K562 (cell line): Measurements from ENCODE around the gene GNPTAB. TPM values are rescaled to one million over a fixed set of nuclear protein-coding genes. Genes with fewer than 3 reads are reported as not detected.

Experiments used
- ATF1 ChIP-seq, 2 experiments: fragments of 450-650 bp in 1 of 2; IDR thresholded peaks; 2 replicates each; pipeline ENCODE4 v1.6.1; 2016; ENCODE audit warnings: missing compliant biosample characterization in 1 of 2, missing genetic modification characterization in 1 of 2
- HMGN3 ChIP-seq: IDR thresholded peaks from 2 replicates; pipeline ENCODE4 v1.6.1; 2011; ENCODE audit warnings: borderline replicate concordance, low read depth, mild to moderate bottlenecking, mixed read lengths, low read length; ENCODE audit not compliant: insufficient read length; ENCODE audit errors: extremely low read depth
- KLF1 ChIP-seq: fragments of 450-650 bp; IDR thresholded peaks from 2 replicates; pipeline ENCODE4 v1.6.1; 2016; ENCODE audit warnings: missing genetic modification characterization, missing compliant biosample characterization
- LEF1 ChIP-seq: fragments of 450-650 bp; IDR thresholded peaks from 2 replicates; pipeline ENCODE4 v1.6.1; 2016; ENCODE audit warnings: mild to moderate bottlenecking
- MYC ChIP-seq, 2 experiments: fragments of 250-450 bp in 1 of 2; sonication (Bioruptor Pico) in 1 of 2; IDR thresholded peaks; 2 replicates each; pipeline versions ENCODE4 v1.5.1 to v1.6.1; 2012 to 2021; ENCODE audit warnings: low read depth in 2 of 2, borderline replicate concordance in 1 of 2, improper control_type of control experiment in 1 of 2, low read length in 1 of 2, mild to moderate bottlenecking in 1 of 2, moderate library complexity in 1 of 2
- NFE2L1 ChIP-seq: fragments of 450-650 bp; IDR thresholded peaks from 2 replicates; pipeline ENCODE4 v1.6.1; 2016; ENCODE audit warnings: missing genetic modification characterization, low read depth, mild to moderate bottlenecking, missing compliant biosample characterization, moderate library complexity, borderline replicate concordance
- NR2C1 ChIP-seq, 2 experiments: fragments of 450-650 bp; IDR thresholded peaks; 2 replicates each; pipeline ENCODE4 v1.6.1; 2017; ENCODE audit warnings: mild to moderate bottlenecking in 2 of 2, antibody characterized with exemption in 1 of 2, inconsistent platforms in 1 of 2, missing compliant biosample characterization in 1 of 2, missing genetic modification characterization in 1 of 2
- PHB2 ChIP-seq: fragments of 450-650 bp; IDR thresholded peaks from 2 replicates; pipeline ENCODE4 v1.6.1; 2017; ENCODE audit warnings: low read depth
- SMARCB1 ChIP-seq: IDR thresholded peaks from 2 replicates; pipeline ENCODE4 v1.6.1; 2011; ENCODE audit warnings: improper control_type of control experiment, low read depth; ENCODE audit not compliant: insufficient read length
- STAT5A ChIP-seq: IDR thresholded peaks from 2 replicates; pipeline ENCODE4 v1.6.1; 2012; ENCODE audit warnings: low read length, inconsistent platforms, borderline replicate concordance
- ZNF175 ChIP-seq: fragments of 200-800 bp; sonication (Bioruptor generic); IDR thresholded peaks from 2 replicates; pipeline ENCODE4 v1.6.1; 2016; ENCODE audit warnings: low read depth, mild to moderate bottlenecking, missing genetic modification characterization, missing compliant biosample characterization
- ZNF239 ChIP-seq: fragments of 250-450 bp; sonication (Bioruptor Pico); IDR thresholded peaks from 2 replicates; pipeline ENCODE4 v1.4.0; 2020; ENCODE audit warnings: mild to moderate bottlenecking
- ZNF589 ChIP-seq: fragments of 200-800 bp; sonication (Bioruptor generic); IDR thresholded peaks from 2 replicates; pipeline ENCODE4 v1.6.1; 2016; ENCODE audit warnings: low read depth, missing genetic modification characterization, missing compliant biosample characterization
- ZNF766 ChIP-seq: fragments of 200-800 bp; sonication (Bioruptor generic); conservative IDR thresholded peaks from 2 replicates; pipeline ENCODE4 v1.6.1; 2016; ENCODE audit warnings: missing genetic modification characterization, missing compliant biosample characterization
- polyA plus RNA-seq, 8 experiments: library from polyadenylated mRNA; depleted of rRNA in 4 of 8; stranded (reverse) in 5 of 8; unstranded in 3 of 8; fragments of >200 nt; fragmentation: Nextera tagmentation in 2 of 8; fragmentation: Illumina TruSeq in 1 of 8; extraction: Ambion mirVana in 2 of 8; extraction: Trizol in 1 of 8; gene quantifications; 2 replicates each; pipeline versions ENCODE4 v1.2.1 to v1.2.3, GENCODE V29; 2011 to 2014; ENCODE audit warnings: inconsistent platforms in 1 of 8, missing spikeins in 1 of 8
- total RNA-seq, 7 experiments: library from RNA; depleted of rRNA in 6 of 7; stranded (reverse); fragments of >200 nt in 6 of 7; fragmentation: Illumina TruSeq in 2 of 7; extraction: Trizol in 2 of 7; gene quantifications; 2 replicates each; pipeline versions ENCODE4 v1.2.1 to v1.2.3, GENCODE V29; 2011 to 2021; ENCODE audit warnings: low replicate concordance in 1 of 7
- TF ChIP-seq, protein P1 (sequence below): fragments of 250-450 bp; sonication (Bioruptor Pico); IDR thresholded peaks from 2 replicates; pipeline ENCODE4 v1.6.1; 2021; ENCODE audit warnings: mild to moderate bottlenecking
- TF ChIP-seq, protein P2 (sequence below): fragments of 250-450 bp; sonication (Bioruptor Pico); IDR thresholded peaks from 2 replicates; pipeline ENCODE4 v1.4.0; 2020
- TF ChIP-seq, protein P3 (sequence below): fragments of 250-450 bp; sonication (Bioruptor Pico); IDR thresholded peaks from 2 replicates; pipeline ENCODE4 v1.8.0; 2022; ENCODE audit warnings: moderate library complexity, mild to moderate bottlenecking, inconsistent platforms

Gene GNPTAB
- total and polyA plus RNA-seq, 9 of the 15 experiments (the other 6 are each of a cell fraction or from before 2014, with no cell fraction given), result 5.9 to 23.2 (median 19.3) TPM

DNA sequence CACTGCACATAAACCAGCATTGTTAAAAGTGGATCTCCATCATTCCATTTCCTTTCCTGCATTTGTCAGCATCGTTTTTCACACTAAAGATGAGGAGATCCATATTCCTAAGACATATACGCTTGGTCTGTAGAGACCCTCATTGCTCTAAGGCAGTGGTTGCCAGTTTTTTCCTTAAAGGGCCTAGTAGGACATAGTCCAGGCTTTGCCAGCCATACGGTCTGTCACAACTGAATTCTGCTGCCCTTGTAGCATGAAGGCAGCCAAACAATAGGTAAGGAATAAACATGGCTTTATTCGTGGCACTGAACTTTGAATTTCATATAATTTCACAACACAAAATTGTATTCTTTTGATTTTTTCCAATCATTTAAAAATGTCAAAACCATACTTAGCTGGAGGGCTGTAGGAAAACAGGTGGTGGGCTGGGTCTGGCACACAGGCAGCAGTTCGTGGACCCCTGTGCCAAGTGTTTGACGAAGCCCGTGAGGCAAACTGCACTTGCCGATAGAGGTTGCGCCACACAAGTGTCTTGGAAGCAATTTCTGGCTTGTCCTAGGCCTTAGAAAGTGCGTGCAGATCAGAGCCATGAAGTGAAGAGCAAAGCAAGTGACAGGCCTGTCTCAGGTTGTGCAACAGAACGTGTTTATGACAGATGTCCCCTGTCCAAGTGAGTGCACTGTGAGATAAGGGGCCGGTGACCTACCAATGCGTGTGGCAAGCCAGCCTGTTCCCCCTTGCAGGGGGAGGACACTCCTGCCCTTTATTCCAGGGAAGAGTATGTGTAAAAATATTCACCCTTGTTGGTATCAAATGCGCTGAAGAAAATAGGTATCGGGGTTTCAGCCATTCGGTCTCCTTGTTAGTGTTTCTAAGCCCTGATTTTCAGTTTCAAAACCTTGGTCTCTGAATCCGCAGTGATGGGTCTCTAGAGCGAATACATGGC lies 134.2 kb downstream of the GNPTAB start (continued):
- TF ChIP-seq, protein P1, sequence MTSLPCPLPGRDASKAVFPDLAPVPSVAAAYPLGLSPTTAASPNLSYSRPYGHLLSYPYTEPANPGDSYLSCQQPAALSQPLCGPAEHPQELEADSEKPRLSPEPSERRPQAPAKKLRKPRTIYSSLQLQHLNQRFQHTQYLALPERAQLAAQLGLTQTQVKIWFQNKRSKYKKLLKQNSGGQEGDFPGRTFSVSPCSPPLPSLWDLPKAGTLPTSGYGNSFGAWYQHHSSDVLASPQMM, result no peak
- TF ChIP-seq STAT5A (peak; percentile 89), SMARCB1 (peak; percentile 58), HMGN3 (no peak), NFE2L1 (no peak), NR2C1 (IDR thresholded peaks at IDR 0.05) (0 out of 2 replicates have a peak, but pooled peaks have one; percentile 35), NR2C1 (tag; IDR thresholded peaks at IDR 0.05) (peak; percentile 71), ZNF589 (CRISPR knock-in tag) (no peak), ZNF766 (no peak; the same call in none of the 2 replicates), ZNF175 (CRISPR knock-in tag) (no peak), ZNF239 (0 out of 2 replicates have a peak, but pooled peaks have one; percentile 6), PHB2 (peak; percentile 80), MYC (IDR thresholded peaks at IDR 0.05; ENCODE audit: low read depth, low read length) (peak; percentile 68), MYC (CRISPR knock-in tag; IDR thresholded peaks at IDR 0.05; ENCODE audit: borderline replicate concordance, low read depth) (no peak), ATF1 (CRISPR knock-in tag; IDR thresholded peaks at IDR 0.05) (no peak), ATF1 (tag; IDR thresholded peaks at IDR 0.05) (peak; percentile 81), LEF1 (peak; percentile 88), KLF1 (tag) (no peak)
- TF ChIP-seq, protein P2, sequence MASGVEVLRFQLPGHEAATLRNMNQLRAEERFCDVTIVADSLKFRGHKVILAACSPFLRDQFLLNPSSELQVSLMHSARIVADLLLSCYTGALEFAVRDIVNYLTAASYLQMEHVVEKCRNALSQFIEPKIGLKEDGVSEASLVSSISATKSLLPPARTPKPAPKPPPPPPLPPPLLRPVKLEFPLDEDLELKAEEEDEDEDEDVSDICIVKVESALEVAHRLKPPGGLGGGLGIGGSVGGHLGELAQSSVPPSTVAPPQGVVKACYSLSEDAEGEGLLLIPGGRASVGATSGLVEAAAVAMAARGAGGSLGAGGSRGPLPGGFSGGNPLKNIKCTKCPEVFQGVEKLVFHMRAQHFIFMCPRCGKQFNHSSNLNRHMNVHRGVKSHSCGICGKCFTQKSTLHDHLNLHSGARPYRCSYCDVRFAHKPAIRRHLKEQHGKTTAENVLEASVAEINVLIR (CRISPR knock-in tag), result peak; percentile 42; the same call in 1 of the 2 replicates
- TF ChIP-seq, protein P3, sequence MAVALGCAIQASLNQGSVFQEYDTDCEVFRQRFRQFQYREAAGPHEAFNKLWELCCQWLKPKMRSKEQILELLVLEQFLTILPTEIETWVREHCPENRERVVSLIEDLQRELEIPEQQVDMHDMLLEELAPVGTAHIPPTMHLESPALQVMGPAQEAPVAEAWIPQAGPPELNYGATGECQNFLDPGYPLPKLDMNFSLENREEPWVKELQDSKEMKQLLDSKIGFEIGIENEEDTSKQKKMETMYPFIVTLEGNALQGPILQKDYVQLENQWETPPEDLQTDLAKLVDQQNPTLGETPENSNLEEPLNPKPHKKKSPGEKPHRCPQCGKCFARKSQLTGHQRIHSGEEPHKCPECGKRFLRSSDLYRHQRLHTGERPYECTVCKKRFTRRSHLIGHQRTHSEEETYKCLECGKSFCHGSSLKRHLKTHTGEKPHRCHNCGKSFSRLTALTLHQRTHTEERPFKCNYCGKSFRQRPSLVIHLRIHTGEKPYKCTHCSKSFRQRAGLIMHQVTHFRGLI (CRISPR knock-in tag), result 0 out of 2 replicates have a peak, but pooled peaks have one; percentile 31
